ENCODE data around the gene TNFRSF21.

DNA sequence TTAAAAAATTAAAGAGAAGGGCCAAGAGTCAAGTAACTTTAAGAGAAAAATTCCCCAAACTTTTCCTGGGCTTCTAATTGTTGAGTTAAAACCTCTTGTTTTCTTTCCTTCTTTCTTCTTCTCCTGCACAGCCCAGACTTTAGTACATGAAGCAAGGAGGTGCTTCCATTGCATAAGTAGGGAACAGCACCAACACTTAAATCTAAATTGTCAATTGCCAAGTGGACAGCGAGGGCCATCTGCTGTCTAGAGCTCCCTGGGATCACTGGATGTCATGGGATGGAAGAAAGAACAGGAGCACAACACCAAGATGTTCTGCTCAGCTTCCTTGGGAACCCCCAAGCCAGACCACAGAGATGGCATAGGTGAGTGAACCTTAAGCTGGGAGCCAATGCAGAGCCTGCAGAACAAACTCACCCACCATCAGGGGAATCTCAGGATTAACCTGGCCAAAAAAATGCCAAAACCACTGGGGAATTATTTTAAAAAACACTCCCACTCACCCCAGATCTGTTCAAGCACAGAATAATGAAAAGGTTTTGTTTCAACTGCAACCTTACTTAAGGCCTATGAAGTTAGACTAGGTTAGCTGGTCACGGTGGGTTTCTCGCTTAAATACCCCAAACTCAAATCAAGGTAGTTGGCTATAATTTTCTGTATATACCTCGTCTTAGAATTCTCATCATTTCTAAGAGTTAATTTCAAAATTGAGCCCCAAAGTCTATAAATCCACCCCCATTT, 67.8 kb downstream of the TNFRSF21 start:
- TF ChIP-seq POLR2A (IDR thresholded peaks at IDR 0.05; ENCODE audit: extremely low read depth, insufficient read length) (no peak), CTCF (IDR thresholded peaks at IDR 0.05; ENCODE audit: low read depth, low read length) (no peak), MAX (IDR thresholded peaks at IDR 0.05; ENCODE audit: low read depth, low read length) (no peak)

Data from NB4 (cell line).